ENCODE measurements around the gene LCE2C. TPM values are rescaled to one million over a fixed set of nuclear protein-coding genes. Genes with fewer than 3 reads are reported as not detected.
A peak's percentile ranks its signal among the peaks of the same experiment; 100 is the strongest.
"Not testable (repeated sequence)": the region's sequence is repeated elsewhere in the genome, so short reads cannot be mapped to it uniquely, and the experiment has no call there.

LCE2C gene, protein sequence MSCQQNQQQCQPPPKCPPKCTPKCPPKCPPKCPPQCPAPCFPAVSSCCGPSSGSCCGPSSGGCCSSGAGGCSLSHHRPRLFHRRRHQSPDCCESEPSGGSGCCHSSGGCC
- total RNA-seq (2014; rRNA removed; shearing (Covaris generic)): not detected in 2 replicates
- polyA plus RNA-seq (2015; cell fraction: cytosol; rRNA removed): not detected in 2 replicates
- polyA plus RNA-seq (2015; cell fraction: nucleus; rRNA removed): not detected in 2 replicates

DNA sequence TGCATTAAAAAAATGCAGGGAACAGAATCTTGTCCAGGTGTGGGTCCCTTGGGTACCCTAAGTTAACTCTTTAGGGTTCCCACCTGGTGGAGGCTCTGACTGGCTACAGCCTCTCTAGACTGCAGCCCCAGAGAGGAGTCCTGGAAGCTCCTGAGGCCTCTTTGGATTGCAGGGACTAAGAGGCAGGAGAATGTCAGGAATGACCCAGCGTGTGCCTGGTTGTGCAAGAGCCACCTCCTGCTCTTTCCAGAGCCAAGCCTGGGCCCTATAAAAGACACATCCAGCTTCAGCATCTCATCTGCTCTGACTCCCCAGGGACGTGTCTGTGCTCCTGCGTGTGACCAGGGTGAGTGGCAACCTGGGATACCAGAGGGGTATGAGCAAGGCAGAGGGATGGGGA, at the start of gene LCE2C:
Gene LCE2C (plus strand): TSS at position 297 of the 400 bp plus-strand sequence. CDS start 737 bp downstream, outside the sequence.
- in situ Hi-C loops (cut with HindIII; ENCODE audit: low pct_unique_long_range_greater_than_20kb, low sequenced_read_pairs); DNase-seq (ENCODE audit: low read depth, low spot score): not testable (repeated sequence)

DNA sequence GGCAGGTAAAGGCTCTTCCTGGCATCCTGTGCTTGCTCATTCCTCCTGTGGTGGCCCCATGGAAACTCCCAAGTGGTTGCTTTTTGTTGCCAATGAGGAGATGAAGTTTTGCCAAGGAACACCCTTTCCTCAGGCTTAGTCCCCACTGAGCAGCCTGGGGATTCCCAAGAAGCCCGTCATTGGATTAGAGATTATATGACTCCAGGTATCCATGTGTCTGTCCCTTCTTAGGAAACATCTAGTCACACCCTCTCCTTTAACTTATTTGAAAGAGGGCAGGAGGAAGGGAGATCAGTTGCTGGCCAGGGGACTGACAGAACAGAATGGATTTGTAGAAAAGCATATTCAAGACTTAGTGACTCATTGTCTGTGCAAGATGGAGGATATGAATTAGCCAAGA, 48.3 kb upstream of the LCE2C start:
- DNase-seq (ENCODE audit: low read depth, low spot score): no peak
- in situ Hi-C loops (cut with HindIII; ENCODE audit: low pct_unique_long_range_greater_than_20kb, low sequenced_read_pairs): no loop called here

DNA sequence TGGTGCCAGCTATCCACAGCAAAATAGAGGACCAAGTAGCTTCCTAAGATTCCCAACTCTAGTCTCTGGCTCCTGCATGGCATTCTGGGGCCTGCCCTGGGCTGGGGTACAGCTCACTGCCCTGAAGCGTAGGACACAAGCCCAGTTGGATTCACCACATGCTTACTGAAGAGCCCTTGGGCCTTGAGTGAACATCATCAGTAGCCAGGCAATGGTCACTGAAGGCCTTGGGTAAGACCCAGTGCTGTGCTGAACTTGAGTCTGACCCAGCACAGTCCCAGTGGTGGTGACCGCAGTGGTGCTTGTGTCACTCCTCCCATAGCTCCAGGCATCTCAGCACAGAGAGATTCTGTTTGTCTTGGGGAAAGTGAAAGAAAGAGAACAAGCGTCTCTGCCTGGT, 44.5 kb upstream of the LCE2C start:
- no peak for DNase-seq (ENCODE audit: low read depth, low spot score)
- in situ Hi-C loops (cut with HindIII; ENCODE audit: low pct_unique_long_range_greater_than_20kb, low sequenced_read_pairs): no loop called here

- in situ Hi-C loops (cut with HindIII; ENCODE audit: low pct_unique_long_range_greater_than_20kb, low sequenced_read_pairs): no loop called here
- DNase-seq (ENCODE audit: low read depth, low spot score): no peak
These were observed 34.7 kb upstream of the LCE2C start for GRCh38 chr1:152640351-152640750.

DNA sequence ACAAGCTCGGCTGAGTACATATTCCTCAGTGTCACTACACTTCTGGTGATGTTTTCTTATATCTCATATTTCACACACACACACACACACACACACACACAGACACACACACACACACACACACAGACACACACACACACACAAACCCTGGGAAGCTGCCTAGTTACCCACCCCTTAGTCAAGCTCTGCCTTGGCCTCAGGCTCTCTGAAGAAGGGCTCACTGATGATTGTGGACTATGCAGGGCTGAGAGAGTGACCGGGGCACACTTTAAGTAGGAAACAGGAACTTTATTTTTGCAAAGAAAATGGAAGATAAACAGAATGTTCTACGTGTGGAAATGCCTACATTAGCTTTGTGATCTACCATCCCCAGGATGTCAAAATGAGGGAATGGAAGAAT, 31.1 kb upstream of the LCE2C start:
- in situ Hi-C loops (cut with HindIII; ENCODE audit: low pct_unique_long_range_greater_than_20kb, low sequenced_read_pairs): no loop called here
- DNase-seq (ENCODE audit: low read depth, low spot score): no peak

DNA sequence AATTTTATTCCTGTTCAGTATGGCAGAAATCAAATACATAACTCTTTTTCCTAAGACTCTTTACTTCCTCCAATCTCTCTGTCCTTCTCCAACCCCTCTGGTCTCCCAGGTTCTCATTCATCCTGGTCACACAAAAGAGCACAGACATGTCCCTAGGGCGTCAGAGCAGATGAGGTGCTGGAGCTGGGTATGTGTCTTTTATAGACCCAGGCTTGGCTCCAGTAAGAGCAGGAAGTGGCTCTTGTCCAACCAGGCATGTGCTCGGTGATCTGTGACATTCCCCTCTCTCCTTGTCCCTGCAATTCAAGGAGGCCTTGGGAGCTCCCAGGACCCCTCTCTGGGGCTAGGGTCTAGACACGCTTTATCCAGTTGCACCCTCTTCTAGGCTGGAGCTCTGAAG, 29.9 kb upstream of the LCE2C start:
- DNase-seq (ENCODE audit: low read depth, low spot score): no peak
- in situ Hi-C loops (cut with HindIII; ENCODE audit: low pct_unique_long_range_greater_than_20kb, low sequenced_read_pairs): no loop called here

- no peak for DNase-seq (ENCODE audit: low read depth, low spot score)
- in situ Hi-C loops (cut with HindIII; ENCODE audit: low pct_unique_long_range_greater_than_20kb, low sequenced_read_pairs): no loop called here
These were observed 28.4 kb upstream of the LCE2C start for GRCh38 chr1:152646656-152647055.

GRCh38 chr1:152654110-152654509, 21.0 kb upstream of the LCE2C start:
- peak; percentile 91 for DNase-seq (ENCODE audit: low read depth, low spot score)
- in situ Hi-C loops (cut with HindIII; ENCODE audit: low pct_unique_long_range_greater_than_20kb, low sequenced_read_pairs): no loop called here

GRCh38 chr1:152656459-152656858, 18.6 kb upstream of the LCE2C start:
- no peak for DNase-seq (ENCODE audit: low read depth, low spot score)
- in situ Hi-C loops (cut with HindIII; ENCODE audit: low pct_unique_long_range_greater_than_20kb, low sequenced_read_pairs): no loop called here

- in situ Hi-C loops (cut with HindIII; ENCODE audit: low pct_unique_long_range_greater_than_20kb, low sequenced_read_pairs): no loop called here
These were observed 17.4 kb upstream of the LCE2C start for GRCh38 chr1:152657677-152658076.

GRCh38 chr1:152658649-152659048, 16.4 kb upstream of the LCE2C start:
- in situ Hi-C loops (cut with HindIII; ENCODE audit: low pct_unique_long_range_greater_than_20kb, low sequenced_read_pairs): no loop called here
- no peak for DNase-seq (ENCODE audit: low read depth, low spot score)

More at GRCh38 chr1:152657677-152658076, 17.4 kb upstream of the LCE2C start:
- DNase-seq (ENCODE audit: low read depth, low spot score): no peak

DNA sequence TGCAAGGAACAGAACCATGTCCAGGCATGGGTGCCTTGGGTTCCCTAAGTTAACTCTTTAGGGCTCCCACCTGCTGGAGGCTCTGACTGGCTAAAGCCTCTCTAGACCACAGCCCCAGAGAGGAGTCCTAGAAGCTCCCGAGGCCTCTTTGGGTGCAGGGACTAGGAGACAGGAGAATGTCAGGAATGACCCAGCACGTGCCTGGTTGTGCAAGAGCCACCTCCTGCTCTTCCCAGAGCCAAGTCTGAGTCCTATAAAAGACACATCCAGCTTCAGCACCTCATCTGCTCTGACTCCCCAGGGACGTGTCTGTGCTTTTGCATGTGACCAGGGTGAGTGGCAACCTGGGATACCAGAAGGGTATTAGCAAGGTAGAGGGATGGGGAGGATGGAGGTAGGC, 12.0 kb upstream of the LCE2C start, which contains the start of gene LCE2D:
Gene LCE2D (plus strand): TSS at position 283 of the 400 bp plus-strand sequence. CDS start 726 bp downstream, outside the sequence.
- in situ Hi-C loops (cut with HindIII; ENCODE audit: low pct_unique_long_range_greater_than_20kb, low sequenced_read_pairs): no loop called here
- DNase-seq (ENCODE audit: low read depth, low spot score): no peak

- in situ Hi-C loops (cut with HindIII; ENCODE audit: low pct_unique_long_range_greater_than_20kb, low sequenced_read_pairs); DNase-seq (ENCODE audit: low read depth, low spot score): not testable (repeated sequence)
These were observed 8.9 kb upstream of the LCE2C start for GRCh38 chr1:152666171-152666570.

DNA sequence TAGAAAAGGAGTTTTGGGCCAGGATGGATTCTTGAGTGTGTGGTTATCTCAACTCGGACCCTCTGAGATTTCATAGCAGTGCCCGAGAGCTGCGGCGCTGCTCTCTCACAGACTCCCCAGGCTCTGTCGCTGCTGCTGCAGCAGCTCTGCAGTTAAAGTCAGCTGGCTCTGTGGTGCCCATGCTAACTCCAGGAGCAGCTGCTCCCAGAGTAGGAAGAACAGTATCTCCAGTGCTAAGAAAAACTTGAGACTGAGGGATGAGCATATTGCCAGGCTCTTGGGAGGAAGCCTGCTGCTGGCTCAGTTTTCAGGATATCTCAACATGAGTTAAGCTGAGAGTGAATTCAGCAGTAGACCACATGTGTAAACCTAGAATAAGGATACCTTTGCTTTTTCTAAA, 7.4 kb upstream of the LCE2C start:
- DNase-seq (ENCODE audit: low read depth, low spot score): no peak
- in situ Hi-C loops (cut with HindIII; ENCODE audit: low pct_unique_long_range_greater_than_20kb, low sequenced_read_pairs): no loop called here

DNA sequence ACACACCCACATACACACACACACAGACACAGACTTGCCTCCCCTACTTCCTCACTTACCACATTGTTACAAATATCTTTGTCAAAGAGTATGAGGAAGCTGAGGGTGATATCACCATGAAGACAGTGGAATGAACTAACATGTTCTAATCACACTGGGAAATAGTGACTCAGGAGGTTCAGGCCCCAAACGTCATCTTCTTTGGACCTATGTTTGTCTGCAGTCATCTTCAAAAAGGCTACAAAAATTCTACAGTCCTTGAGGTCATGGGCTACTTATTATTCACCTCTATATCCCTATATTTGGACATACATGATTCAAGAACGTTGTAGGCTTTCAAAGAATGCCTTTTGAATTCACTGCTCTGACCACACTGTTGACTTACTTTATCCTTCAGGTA, 2.1 kb upstream of the LCE2C start:
- in situ Hi-C loops (cut with HindIII; ENCODE audit: low pct_unique_long_range_greater_than_20kb, low sequenced_read_pairs): no loop called here
- DNase-seq (ENCODE audit: low read depth, low spot score): no peak

- no peak for DNase-seq (ENCODE audit: low read depth, low spot score)
- in situ Hi-C loops (cut with HindIII; ENCODE audit: low pct_unique_long_range_greater_than_20kb, low sequenced_read_pairs): no loop called here
These were observed 4.4 kb downstream of the LCE2C start for GRCh38 chr1:152679459-152679858.

DNA sequence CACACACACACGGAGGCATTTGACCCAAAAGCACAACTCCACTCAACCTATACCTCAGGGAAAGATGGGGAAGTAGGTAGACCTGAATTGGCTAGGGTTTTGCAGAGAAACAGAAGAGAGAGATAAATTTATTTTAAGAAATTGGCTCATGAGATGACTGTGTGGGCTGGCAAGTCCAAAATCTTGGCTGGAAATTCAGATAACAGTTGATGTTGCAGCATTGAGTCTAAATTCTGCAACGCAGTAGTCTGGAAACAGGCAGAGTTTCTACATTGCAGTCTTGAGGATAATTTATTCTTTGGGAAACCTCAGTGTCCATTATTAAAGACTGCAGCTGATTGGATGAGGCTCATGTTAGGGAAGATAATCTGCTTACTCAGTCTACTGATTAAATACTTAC, 6.5 kb downstream of the LCE2C start:
- no peak for DNase-seq (ENCODE audit: low read depth, low spot score)
- in situ Hi-C loops (cut with HindIII; ENCODE audit: low pct_unique_long_range_greater_than_20kb, low sequenced_read_pairs): no loop called here

DNA sequence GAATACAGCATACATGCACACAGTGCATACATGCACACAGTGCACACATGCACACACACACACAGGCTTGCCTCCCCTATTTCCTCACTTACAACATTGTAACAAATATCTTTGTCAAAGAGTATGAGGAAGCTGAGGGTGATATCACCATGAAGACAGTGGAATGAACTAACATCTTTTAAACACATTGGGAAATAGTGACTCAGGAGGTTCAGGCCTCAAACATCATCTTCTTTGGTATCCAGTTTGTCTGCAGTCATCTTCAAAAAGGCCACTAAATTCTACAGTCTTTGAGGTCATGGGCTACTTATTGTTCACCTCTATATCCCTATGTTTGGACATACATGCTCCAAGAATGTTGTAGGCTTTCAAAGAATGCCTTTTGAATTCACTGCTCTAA, 8.8 kb downstream of the LCE2C start:
- DNase-seq (ENCODE audit: low read depth, low spot score): no peak

DNA sequence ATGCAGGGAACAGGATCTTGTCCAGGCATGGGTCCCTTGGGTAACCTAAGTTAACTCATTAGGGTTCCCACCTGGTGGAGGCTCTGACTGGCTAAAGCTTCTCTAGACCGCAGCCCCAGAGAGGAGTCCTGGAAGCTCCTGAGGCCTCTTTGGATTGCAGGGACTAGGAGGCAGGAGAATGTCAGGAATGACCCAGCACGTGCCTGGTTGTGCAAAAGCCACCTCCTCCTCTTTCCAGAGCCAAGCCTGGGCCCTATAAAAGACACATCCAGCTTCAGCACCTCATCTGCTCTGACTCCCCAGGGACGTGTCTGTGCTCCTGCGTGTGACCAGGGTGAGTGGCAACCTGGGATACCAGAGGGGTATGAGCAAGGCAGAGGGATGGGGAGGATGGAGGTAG, 10.7 kb downstream of the LCE2C start, which contains the start of gene LCE2B:
Gene LCE2B (plus strand): TSS at position 301 of the 400 bp plus-strand sequence. CDS start 721 bp downstream, outside the sequence.
- DNase-seq (ENCODE audit: low read depth, low spot score); in situ Hi-C loops (cut with HindIII; ENCODE audit: low pct_unique_long_range_greater_than_20kb, low sequenced_read_pairs): not testable (repeated sequence)

More for the DNA sequence above, 8.8 kb downstream of the LCE2C start:
- in situ Hi-C loops (cut with HindIII; ENCODE audit: low pct_unique_long_range_greater_than_20kb, low sequenced_read_pairs): no loop called here
